OCI-LY7 (cell line): ENCODE results near the gene ARHGAP6.

Experiments
- CTCF ChIP-seq: fragments of 200-600 bp; sonication (generic); conservative IDR thresholded peaks from 2 replicates; pipeline ENCODE4 v1.5.1; 2014; ENCODE audit warnings: mild to moderate bottlenecking, antibody characterized with exemption, low read length, moderate library complexity, mixed read lengths
- EZH2phosphoT487 ChIP-seq: fragments of 200-600 bp; sonication (generic); IDR thresholded peaks from 2 replicates; pipeline ENCODE4 v1.6.1; 2018; ENCODE audit warnings: low read depth, borderline replicate concordance, mild to moderate bottlenecking, mixed run types, antibody characterized with exemption, low read length, moderate library complexity, mixed read lengths

- TF ChIP-seq CTCF, result no peak
- TF ChIP-seq EZH2phosphoT487, result no peak
Observed at GRCh38 chrX:11119313-11119943, 546.3 kb downstream of the ARHGAP6 start.
